ENCODE data around the gene GALNT16.

GRCh38 chr14:69368381-69368780 lies 108.4 kb downstream of the GALNT16 start:
- TF ChIP-seq CTCF (IDR thresholded peaks at IDR 0.05) (no peak), EP300 (IDR thresholded peaks at IDR 0.05) (no peak)

Measured in tibial nerve (tissue), 4 donors.